HCT116 (cell line): ENCODE data around the gene HDAC5. TPM values are rescaled to one million over a fixed set of nuclear protein-coding genes. Genes with fewer than 3 reads are reported as not detected.
A peak's percentile ranks its signal among the peaks of the same experiment; 100 is the strongest.

Source experiments
- ATAC-seq: fragments of 200-7000 bp; cut with Tn5 transposase; 2 replicates; pipeline ENCODE4 v1.9.1; 2020; ENCODE audit warnings: mild to moderate bottlenecking, moderate library complexity
- BruUV-seq: library from RNA; stranded (reverse); fragments of 400-500 nt; replicated peaks from 2 replicates; lab custom pipeline; 2021; lab: Mats Ljungman, UMichigan
- CTCF ChIA-PET: fragments of 300-600 bp; sonication (Branson Sonifier 250); formaldehyde crosslinking; loops from one replicate; lab custom pipeline; 2021; ENCODE audit warnings: antibody characterized with exemption; lab: Charles Lee
- POLR2A ChIA-PET: fragments of 300-600, 350-600 bp; sonication (Branson Sonifier 250); formaldehyde crosslinking; loops from one replicate; lab custom pipeline; 2021; ENCODE audit warnings: antibody characterized with exemption; lab: Charles Lee
- RAD21 ChIA-PET, 2 experiments: fragments of 300-600 bp; sonication (Branson Sonifier 250); formaldehyde crosslinking; loops; one replicate each; lab custom pipeline; 2023; ENCODE audit warnings: low total read pairs in 2 of 2; ENCODE audit not compliant: uncharacterized antibody in 2 of 2, unreplicated experiment in 2 of 2, low non-redundant PET in 1 of 2; lab: Charles Lee
- DNase-seq: peaks from one replicate; pipeline ENCODE4 v3.0.0-alpha.2; 2010; ENCODE audit warnings: low read depth, low spot score
- H2AFZ ChIP-seq: fragments of 200-600 bp; shearing (Covaris generic), sonication (generic); 2 replicates; pipeline ENCODE4 v1.6.1; 2017; ENCODE audit warnings: low read depth, mixed run types, mixed read lengths, antibody characterized with exemption, low read length; ENCODE audit not compliant: poor library complexity, severe bottlenecking
- H3K27ac ChIP-seq: 2 replicates; pipeline ENCODE4 v1.5.1; 2012; ENCODE audit warnings: low read depth, low read length
- H3K27me3 ChIP-seq: fragments of 200-600 bp; sonication (generic); 2 replicates; pipeline ENCODE4 v1.6.1; 2016; ENCODE audit warnings: mixed run types, low read length, mixed read lengths; ENCODE audit not compliant: insufficient read depth
- H3K36me3 ChIP-seq, 2 experiments: fragments of 200-500 bp in 1 of 2; fragments of 200-600 bp in 1 of 2; sonication (Bioruptor generic) in 1 of 2; sonication (generic) in 1 of 2; 2 replicates each; pipeline versions ENCODE4 v1.5.1 to v1.6.1; 2014 to 2016; ENCODE audit warnings: low read length in 2 of 2, inconsistent platforms in 1 of 2, mixed read lengths in 1 of 2, mixed run types in 1 of 2; ENCODE audit not compliant: insufficient read depth in 2 of 2, control insufficient read depth in 1 of 2
- H3K4me1 ChIP-seq, 2 experiments: fragments of 200-600 bp in 1 of 2; sonication (generic) in 1 of 2; 2 replicates each; pipeline versions ENCODE4 v1.5.1 to v1.6.1; 2012 to 2017; ENCODE audit warnings: low read length in 2 of 2, inconsistent platforms in 1 of 2, mild to moderate bottlenecking in 1 of 2, mixed read lengths in 1 of 2, mixed run types in 1 of 2, moderate library complexity in 1 of 2; ENCODE audit not compliant: insufficient read depth in 2 of 2, control insufficient read depth in 1 of 2
- H3K4me2 ChIP-seq: fragments of 200-600 bp; sonication (generic); 2 replicates; pipeline ENCODE4 v1.6.1; 2017; ENCODE audit warnings: mixed run types, low read length, mixed read lengths
- H3K4me3 ChIP-seq, 2 experiments: fragments of 200-600 bp in 1 of 2; sonication (generic) in 1 of 2; replicated peaks in 1 of 2; 2 replicates each; pipeline ENCODE4 v1.5.1; 2011 to 2016; ENCODE audit warnings: low read length in 2 of 2, control low read depth in 1 of 2, low read depth in 1 of 2, mild to moderate bottlenecking in 1 of 2, mixed read lengths in 1 of 2, mixed run types in 1 of 2
- H3K79me2 ChIP-seq: fragments of 200-600 bp; sonication (generic); 2 replicates; pipeline ENCODE4 v1.6.1; 2017; ENCODE audit warnings: mild to moderate bottlenecking, mixed run types, low read length, moderate library complexity, mixed read lengths; ENCODE audit not compliant: insufficient read depth
- H3K9ac ChIP-seq: fragments of 200-600 bp; sonication (generic); 2 replicates; pipeline ENCODE4 v1.6.1; 2016; ENCODE audit warnings: low read length, mixed read lengths
- H3K9me2 ChIP-seq: fragments of 200-600 bp; sonication (generic), shearing (Covaris generic); 2 replicates; pipeline ENCODE4 v1.6.1; 2017; ENCODE audit warnings: mixed run types, mild to moderate bottlenecking, moderate library complexity; ENCODE audit not compliant: insufficient read depth
- H3K9me3 ChIP-seq, 2 experiments: fragments of 200-500 bp in 1 of 2; fragments of 200-600 bp in 1 of 2; sonication (Bioruptor generic) in 1 of 2; sonication (generic) in 1 of 2; 2 replicates each; pipeline ENCODE4 v1.6.1; 2014 to 2017; ENCODE audit warnings: low read length in 2 of 2, mixed read lengths in 2 of 2, inconsistent platforms in 1 of 2, low read depth in 1 of 2, mild to moderate bottlenecking in 1 of 2, mixed run types in 1 of 2, moderate library complexity in 1 of 2; ENCODE audit not compliant: control insufficient read depth in 1 of 2, insufficient read depth in 1 of 2
- H4K20me1 ChIP-seq: fragments of 200-600 bp; sonication (generic), shearing (Covaris generic); 2 replicates; pipeline ENCODE4 v1.6.1; 2017; ENCODE audit warnings: mixed run types, mild to moderate bottlenecking, moderate library complexity; ENCODE audit not compliant: insufficient read depth
- ELF1 ChIP-seq: IDR thresholded peaks from 2 replicates; pipeline ENCODE4 v1.6.1; 2012; ENCODE audit warnings: low read depth, borderline replicate concordance
- SRF ChIP-seq: IDR thresholded peaks from 2 replicates; pipeline ENCODE4 v1.6.1; 2012; ENCODE audit warnings: low read depth
- TCF7L2 ChIP-seq: IDR thresholded peaks from 2 replicates; pipeline ENCODE4 v1.7.0; 2011; ENCODE audit warnings: borderline replicate concordance, inconsistent platforms; ENCODE audit not compliant: insufficient read depth, insufficient read length; ENCODE audit errors: extremely low read depth
- YY1 ChIP-seq: IDR thresholded peaks from 2 replicates; pipeline ENCODE4 v1.6.1; 2011; ENCODE audit warnings: low read length, low read depth, moderate library complexity, mild to moderate bottlenecking; ENCODE audit not compliant: insufficient replicate concordance; ENCODE audit errors: extremely low read depth
- ZNF274 ChIP-seq: fragments of 200-500 bp; sonication (Bioruptor generic); IDR thresholded peaks from 2 replicates; pipeline ENCODE4 v1.6.1; 2014; ENCODE audit warnings: mild to moderate bottlenecking, low read depth, low read length, inconsistent platforms
- intact Hi-C: fragments of 100-400 bp; cut with micrococcal nuclease; formaldehyde crosslinking; loops from 2 replicates; pipeline ENCODE4 v1.10.0; 2022
- total RNA-seq: library from RNA; stranded (reverse); gene quantifications from one replicate; pipeline ENCODE4 v1.2.1, GENCODE V29; 2021; ENCODE audit not compliant: unreplicated experiment
- TF ChIP-seq, protein P1 (sequence below): IDR thresholded peaks from 2 replicates; pipeline ENCODE4 v1.6.1; 2012
- TF ChIP-seq, protein P2 (sequence below): IDR thresholded peaks from 2 replicates; pipeline ENCODE4 v1.6.1; 2011; ENCODE audit warnings: mild to moderate bottlenecking, low read length, moderate library complexity; ENCODE audit not compliant: insufficient replicate concordance; ENCODE audit errors: extremely low read depth

The HDAC5 gene
- total RNA-seq, 1 experiment from 2014 or later: 32.9 TPM

- ChIA-PET CTCF (interaction anchor here (0.6 to 2.4 kb wide), 2 partner anchors 11 to 25 kb away, joined by 3 to 13 read pairs; no protein-coding TSS in a partner anchor), RAD21 (no interaction called here), POLR2A (no interaction called here)
- peaks cover 8% of the 10 kb centered on the region; the same call in 1 of the 2 replicates for H3K79me2 ChIP-seq
- DNase-seq (no peak), ATAC-seq (no peak)
- H3K9me2 ChIP-seq: no peaks in the 10 kb centered on the region
- BruUV-seq: TSS peak; percentile 63
- no peaks in the 10 kb centered on the region for H3K27me3 ChIP-seq
- H3K4me2 ChIP-seq: peak overlapping the region; percentile 82
- H4K20me1 ChIP-seq: no peaks in the 10 kb centered on the region
- H3K4me1 ChIP-seq: peaks cover 14 to 36% of the 10 kb centered on the region in 2 experiments
- H3K27ac ChIP-seq: no peak overlapping the region
- H3K4me3 ChIP-seq: peak overlapping the region; percentile 65 to 85
- H3K9ac ChIP-seq: peak overlapping the region; percentile 74
- no peaks in the 10 kb centered on the region for H3K9me3 ChIP-seq
- H2AFZ ChIP-seq: no peak overlapping the region
- intact Hi-C loops: no loop called here
- no peaks in the 10 kb centered on the region for H3K36me3 ChIP-seq
- TF ChIP-seq YY1: no peak
- TF ChIP-seq, protein P1, sequence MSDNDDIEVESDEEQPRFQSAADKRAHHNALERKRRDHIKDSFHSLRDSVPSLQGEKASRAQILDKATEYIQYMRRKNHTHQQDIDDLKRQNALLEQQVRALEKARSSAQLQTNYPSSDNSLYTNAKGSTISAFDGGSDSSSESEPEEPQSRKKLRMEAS: no peak
- TF ChIP-seq ELF1: no peak
- no peak for TF ChIP-seq SRF
- TF ChIP-seq, protein P2, sequence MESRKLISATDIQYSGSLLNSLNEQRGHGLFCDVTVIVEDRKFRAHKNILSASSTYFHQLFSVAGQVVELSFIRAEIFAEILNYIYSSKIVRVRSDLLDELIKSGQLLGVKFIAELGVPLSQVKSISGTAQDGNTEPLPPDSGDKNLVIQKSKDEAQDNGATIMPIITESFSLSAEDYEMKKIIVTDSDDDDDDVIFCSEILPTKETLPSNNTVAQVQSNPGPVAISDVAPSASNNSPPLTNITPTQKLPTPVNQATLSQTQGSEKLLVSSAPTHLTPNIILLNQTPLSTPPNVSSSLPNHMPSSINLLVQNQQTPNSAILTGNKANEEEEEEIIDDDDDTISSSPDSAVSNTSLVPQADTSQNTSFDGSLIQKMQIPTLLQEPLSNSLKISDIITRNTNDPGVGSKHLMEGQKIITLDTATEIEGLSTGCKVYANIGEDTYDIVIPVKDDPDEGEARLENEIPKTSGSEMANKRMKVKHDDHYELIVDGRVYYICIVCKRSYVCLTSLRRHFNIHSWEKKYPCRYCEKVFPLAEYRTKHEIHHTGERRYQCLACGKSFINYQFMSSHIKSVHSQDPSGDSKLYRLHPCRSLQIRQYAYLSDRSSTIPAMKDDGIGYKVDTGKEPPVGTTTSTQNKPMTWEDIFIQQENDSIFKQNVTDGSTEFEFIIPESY: no peak
- no peak for TF ChIP-seq TCF7L2
- no peak for TF ChIP-seq ZNF274
These were observed 1.2 kb downstream of the HDAC5 start for GRCh38 chr17:44121997-44122815.
